OCI-LY7 (cell line): Measurements from ENCODE around the gene LRRC40. TPM values are rescaled to one million over a fixed set of nuclear protein-coding genes. Genes with fewer than 3 reads are reported as not detected.

Experiments
- BruUV-seq: library from RNA; stranded (reverse); fragments of 400-500 nt; replicated peaks from 2 replicates; lab custom pipeline; 2021; lab: Mats Ljungman, UMichigan
- CTCF ChIA-PET: fragments of 300-600 bp; sonication (Branson Sonifier 250); formaldehyde crosslinking; loops from one replicate; lab custom pipeline; 2022; ENCODE audit warnings: antibody characterized with exemption; ENCODE audit not compliant: unreplicated experiment; lab: Charles Lee
- POLR2A ChIA-PET: fragments of 300-600 bp; sonication (Branson Sonifier 250); formaldehyde crosslinking; loops from one replicate; lab custom pipeline; 2022; ENCODE audit warnings: antibody characterized with exemption; lab: Charles Lee
- DNase-seq: peaks from one replicate; pipeline ENCODE4 v3.0.0-alpha.2; 2015; ENCODE audit warnings: low spot score
- H2AFZ ChIP-seq: fragments of 200-600 bp; sonication (generic), shearing (Covaris generic); 2 replicates; pipeline ENCODE4 v1.6.1; 2014; ENCODE audit warnings: mild to moderate bottlenecking, antibody characterized with exemption, low read length, moderate library complexity
- H3K27ac ChIP-seq: fragments of 200-600 bp; sonication (generic); 2 replicates; pipeline ENCODE4 v1.5.1; 2014; ENCODE audit warnings: mixed run types, low read depth, mild to moderate bottlenecking, moderate library complexity, low read length, inconsistent platforms; ENCODE audit not compliant: poor library complexity, severe bottlenecking
- H3K36me3 ChIP-seq: fragments of 200-600 bp; sonication (generic); 2 replicates; pipeline ENCODE4 v1.6.1; 2014; ENCODE audit warnings: mild to moderate bottlenecking, antibody characterized with exemption, low read length, moderate library complexity, mixed read lengths; ENCODE audit not compliant: insufficient read depth
- H3K4me1 ChIP-seq: fragments of 200-600 bp; sonication (generic); 2 replicates; pipeline ENCODE4 v1.5.1; 2014; ENCODE audit warnings: mild to moderate bottlenecking, low read length; ENCODE audit not compliant: insufficient read depth, poor library complexity, severe bottlenecking
- H3K4me2 ChIP-seq: fragments of 200-600 bp; sonication (generic); 2 replicates; pipeline ENCODE4 v1.6.1; 2014; ENCODE audit warnings: mild to moderate bottlenecking, low read length
- H3K4me3 ChIP-seq: fragments of 200-600 bp; sonication (generic); 2 replicates; pipeline ENCODE4 v1.5.1; 2014; ENCODE audit warnings: mild to moderate bottlenecking, low read depth, low read length; ENCODE audit not compliant: poor library complexity, severe bottlenecking
- H3K79me2 ChIP-seq: fragments of 200-600 bp; sonication (generic); 2 replicates; pipeline ENCODE4 v1.6.1; 2016; ENCODE audit warnings: low read depth, mild to moderate bottlenecking, low read length, moderate library complexity, mixed read lengths; ENCODE audit not compliant: insufficient read depth
- H3K9me2 ChIP-seq: fragments of 200-600 bp; sonication (generic); 2 replicates; pipeline ENCODE4 v1.6.1; 2016; ENCODE audit warnings: mild to moderate bottlenecking, low read length, mixed read lengths; ENCODE audit not compliant: insufficient read depth
- H3K9me3 ChIP-seq: fragments of 200-600 bp; sonication (generic); 2 replicates; pipeline ENCODE4 v1.6.1; 2014; ENCODE audit warnings: mild to moderate bottlenecking, mixed run types, low read length, mixed read lengths
- H4K20me1 ChIP-seq: fragments of 200-600 bp; sonication (generic); 2 replicates; pipeline ENCODE4 v1.6.1; 2014; ENCODE audit warnings: mild to moderate bottlenecking, antibody characterized with exemption, low read length, moderate library complexity, mixed read lengths; ENCODE audit not compliant: insufficient read depth
- EZH2phosphoT487 ChIP-seq: fragments of 200-600 bp; sonication (generic); IDR thresholded peaks from 2 replicates; pipeline ENCODE4 v1.6.1; 2018; ENCODE audit warnings: low read depth, borderline replicate concordance, mild to moderate bottlenecking, mixed run types, antibody characterized with exemption, low read length, moderate library complexity, mixed read lengths
- intact Hi-C: fragments of 100-400 bp; cut with micrococcal nuclease; formaldehyde crosslinking; loops from one replicate; pipeline ENCODE4 v1.10.0; 2022; ENCODE audit not compliant: unreplicated experiment
- total RNA-seq, 2 experiments: library from RNA; depleted of rRNA in 1 of 2; stranded (reverse); fragments of >200 nt in 1 of 2; shearing (Covaris generic) in 1 of 2; gene quantifications; 2 replicates each; pipeline ENCODE4 v1.2.3, GENCODE V29; 2014 to 2022
- TF ChIP-seq, protein P1 (sequence below): fragments of 200-600 bp; sonication (generic); conservative IDR thresholded peaks from 2 replicates; pipeline ENCODE4 v1.5.1; 2014; ENCODE audit warnings: mild to moderate bottlenecking, antibody characterized with exemption, low read length, moderate library complexity, mixed read lengths

LRRC40 gene
- total RNA-seq, 2 experiments from 2014 or later: 20.3 to 22.0 TPM

DNA sequence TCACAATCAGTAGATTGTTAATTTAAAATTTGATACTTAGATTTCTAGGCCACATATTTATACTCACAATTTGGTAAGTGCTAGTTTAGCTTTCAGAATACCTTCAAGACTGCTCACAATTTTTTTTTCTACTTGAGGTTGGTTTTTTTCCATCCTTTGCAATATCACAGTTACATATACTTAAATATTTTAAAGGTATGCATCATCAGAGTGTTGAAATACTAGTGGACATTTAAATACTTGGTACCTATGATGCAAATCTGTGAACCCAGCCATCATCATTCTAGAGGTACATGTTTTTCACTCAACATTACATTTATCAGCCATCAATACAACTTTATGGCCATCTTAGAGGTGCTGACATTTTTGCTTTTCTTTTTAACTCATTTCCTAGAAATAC lies 6.2 kb upstream of the LRRC40 start:
- peaks cover 60% of the 10 kb centered on the region for H3K36me3 ChIP-seq
- H3K79me2 ChIP-seq: peaks cover 100% of the 10 kb centered on the region
- no peaks in the 10 kb centered on the region for H3K9me2 ChIP-seq
- DNase-seq: no peak
- H3K4me1 ChIP-seq: peaks cover 30% of the 10 kb centered on the region
- TF ChIP-seq EZH2phosphoT487: no peak
- TF ChIP-seq, protein P1, sequence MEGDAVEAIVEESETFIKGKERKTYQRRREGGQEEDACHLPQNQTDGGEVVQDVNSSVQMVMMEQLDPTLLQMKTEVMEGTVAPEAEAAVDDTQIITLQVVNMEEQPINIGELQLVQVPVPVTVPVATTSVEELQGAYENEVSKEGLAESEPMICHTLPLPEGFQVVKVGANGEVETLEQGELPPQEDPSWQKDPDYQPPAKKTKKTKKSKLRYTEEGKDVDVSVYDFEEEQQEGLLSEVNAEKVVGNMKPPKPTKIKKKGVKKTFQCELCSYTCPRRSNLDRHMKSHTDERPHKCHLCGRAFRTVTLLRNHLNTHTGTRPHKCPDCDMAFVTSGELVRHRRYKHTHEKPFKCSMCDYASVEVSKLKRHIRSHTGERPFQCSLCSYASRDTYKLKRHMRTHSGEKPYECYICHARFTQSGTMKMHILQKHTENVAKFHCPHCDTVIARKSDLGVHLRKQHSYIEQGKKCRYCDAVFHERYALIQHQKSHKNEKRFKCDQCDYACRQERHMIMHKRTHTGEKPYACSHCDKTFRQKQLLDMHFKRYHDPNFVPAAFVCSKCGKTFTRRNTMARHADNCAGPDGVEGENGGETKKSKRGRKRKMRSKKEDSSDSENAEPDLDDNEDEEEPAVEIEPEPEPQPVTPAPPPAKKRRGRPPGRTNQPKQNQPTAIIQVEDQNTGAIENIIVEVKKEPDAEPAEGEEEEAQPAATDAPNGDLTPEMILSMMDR: no peak
- no peak overlapping the region for H2AFZ ChIP-seq
- H4K20me1 ChIP-seq: peaks cover 10% of the 10 kb centered on the region; the same call in 1 of the 2 replicates
- POLR2A ChIA-PET: interaction anchor here (8.7 kb wide), 1 partner anchor 9 kb away, joined by 92 read pairs; the partner anchor contains the start of gene SRSF11
- H3K27ac ChIP-seq: no peak overlapping the region
- no peak overlapping the region for H3K4me2 ChIP-seq
- no peaks in the 10 kb centered on the region for H3K9me3 ChIP-seq
- intact Hi-C loops: no loop called here
- CTCF ChIA-PET: no interaction called here
- no TSS peak for BruUV-seq
- H3K4me3 ChIP-seq: no peak overlapping the region

GRCh38 chr1:70210820-70211219 lies 5.4 kb upstream of the LRRC40 start:
- TF ChIP-seq, protein P1: no peak
- no peak for TF ChIP-seq EZH2phosphoT487
- Histone ChIP-seq H3K4me2 (no peak overlapping the region), H3K9me3 (no peaks in the 10 kb centered on the region), H4K20me1 (peaks cover 10% of the 10 kb centered on the region; the same call in 1 of the 2 replicates), H3K4me1 (peaks cover 31% of the 10 kb centered on the region), H3K36me3 (peaks cover 53% of the 10 kb centered on the region), H3K4me3 (no peak overlapping the region), H3K27ac (no peak overlapping the region), H3K9me2 (no peaks in the 10 kb centered on the region), H2AFZ (no peak overlapping the region), H3K79me2 (peaks cover 100% of the 10 kb centered on the region)
- no TSS peak for BruUV-seq
- ChIA-PET CTCF (no interaction called here), POLR2A (interaction anchor here (0.7 to 8.7 kb wide), 4 partner anchors 10 to 870 kb away, joined by 3 to 92 read pairs (median 3); partner anchors contain the start of gene SRSF11)
- intact Hi-C loops: no loop called here
- DNase-seq: no peak

GRCh38 chr1:70208292-70208691 lies 2.9 kb upstream of the LRRC40 start:
- BruUV-seq: no TSS peak

More at GRCh38 chr1:70208292-70208691, 2.9 kb upstream of the LRRC40 start:
- H2AFZ ChIP-seq: no peak overlapping the region
- no peak for TF ChIP-seq EZH2phosphoT487
- TF ChIP-seq, protein P1: no peak
- ChIA-PET POLR2A (interaction anchor here (0.6 to 8.7 kb wide), 6 partner anchors 8 to 1611 kb away, joined by 3 to 92 read pairs (median 4); partner anchors contain the start of gene SRSF11), CTCF (no interaction called here)
- no peaks in the 10 kb centered on the region for H3K9me2 ChIP-seq
- no peak overlapping the region for H3K4me3 ChIP-seq
- no peak for DNase-seq
- intact Hi-C loops: loop anchor here (5.0 kb wide), 2 partner anchors 144 to 204 kb away; partner anchors contain the start of genes ANKRD13C and CTH
- no peaks in the 10 kb centered on the region for H3K9me3 ChIP-seq
- H3K4me1 ChIP-seq: peaks cover 42% of the 10 kb centered on the region
- peak overlapping the region; percentile 97; the same call in 1 of the 2 replicates for H3K4me2 ChIP-seq
- H3K36me3 ChIP-seq: peaks cover 43% of the 10 kb centered on the region
- peaks cover 96% of the 10 kb centered on the region for H3K79me2 ChIP-seq
- H3K27ac ChIP-seq: no peak overlapping the region
- peaks cover 6% of the 10 kb centered on the region; the same call in 1 of the 2 replicates for H4K20me1 ChIP-seq
